ENCODE results near the gene GTF2F1.
"Not testable (repeated sequence)": the region's sequence is repeated elsewhere in the genome, so short reads cannot be mapped to it uniquely, and the experiment has no call there.

Gene GTF2F1

DNA sequence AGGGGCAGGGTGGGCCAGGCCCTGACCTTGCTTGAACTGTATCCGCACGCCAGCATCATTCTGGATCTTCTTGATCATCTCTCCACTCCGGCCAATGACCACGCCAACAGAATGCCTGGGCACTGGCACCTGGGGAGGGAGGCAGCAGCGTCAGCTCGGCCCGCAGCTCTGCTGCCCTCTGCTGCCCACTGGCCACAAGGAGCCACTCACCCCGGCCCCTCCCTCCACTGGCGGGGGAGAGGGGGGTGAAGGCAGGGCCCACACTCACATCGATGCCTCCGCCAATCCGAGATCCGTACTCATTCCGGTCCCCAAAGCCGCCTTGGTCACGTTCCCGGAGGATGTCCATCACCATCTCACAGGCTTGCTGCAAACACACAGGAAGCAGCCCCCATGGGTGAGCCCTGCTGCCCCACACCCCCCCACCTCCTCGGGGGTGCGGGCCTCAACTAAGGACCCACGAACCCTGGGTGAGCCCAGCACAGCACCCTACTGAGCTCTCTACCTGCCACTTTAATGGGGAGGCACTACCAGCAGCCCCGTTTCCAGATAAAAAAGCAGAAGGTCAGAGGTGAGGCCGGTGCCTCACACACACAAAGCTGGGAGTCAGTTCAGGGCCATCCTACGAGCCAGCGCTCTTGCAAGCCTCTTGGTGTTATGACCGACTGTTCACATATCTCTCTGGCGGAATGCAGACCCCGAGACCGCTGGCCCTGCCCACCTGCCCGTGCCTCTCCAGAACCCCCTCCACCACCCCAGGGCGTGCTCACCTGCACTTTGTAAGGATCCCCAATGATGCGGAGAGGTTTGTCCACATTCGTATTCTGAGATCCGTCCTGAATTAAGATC, 25.0 kb upstream of the GTF2F1 start:
- no peak for DNase-seq

DNA sequence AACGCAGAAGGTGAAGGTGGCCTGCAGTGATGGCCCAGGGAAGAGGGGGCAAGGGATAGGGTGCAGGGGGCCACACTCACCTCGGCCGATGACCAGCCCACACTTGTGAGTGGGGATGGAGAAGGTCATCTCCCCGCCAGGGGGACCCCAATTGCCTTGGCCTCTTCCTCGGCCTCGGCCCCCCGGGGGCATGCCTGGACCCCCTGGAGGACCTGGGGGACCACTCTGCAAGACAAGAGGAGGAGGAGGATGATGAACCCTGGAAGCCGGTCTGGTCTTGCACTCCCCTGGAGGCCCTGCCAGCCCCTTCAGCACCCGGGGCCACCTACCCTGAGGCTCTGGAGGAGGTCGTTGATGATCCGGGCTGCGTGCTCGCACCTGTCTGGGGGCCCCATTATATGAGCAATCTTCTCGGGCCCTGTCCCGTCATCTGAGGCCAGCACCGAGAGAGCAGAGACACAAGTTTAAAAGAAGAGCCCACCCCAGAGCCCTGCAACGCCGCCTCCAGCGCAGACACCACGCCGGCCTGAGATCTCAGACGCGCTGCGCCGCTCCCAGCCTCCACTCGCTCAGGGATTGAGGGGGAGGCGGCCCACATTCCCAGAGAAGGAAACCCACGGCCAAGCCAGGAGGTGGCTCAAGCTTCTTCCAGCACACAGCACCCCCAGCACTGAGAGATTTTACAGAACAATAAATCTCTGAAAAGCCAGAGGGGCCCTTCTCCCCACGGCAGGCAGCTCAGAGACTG, 23.9 kb upstream of the GTF2F1 start:
- no peak for DNase-seq

DNA sequence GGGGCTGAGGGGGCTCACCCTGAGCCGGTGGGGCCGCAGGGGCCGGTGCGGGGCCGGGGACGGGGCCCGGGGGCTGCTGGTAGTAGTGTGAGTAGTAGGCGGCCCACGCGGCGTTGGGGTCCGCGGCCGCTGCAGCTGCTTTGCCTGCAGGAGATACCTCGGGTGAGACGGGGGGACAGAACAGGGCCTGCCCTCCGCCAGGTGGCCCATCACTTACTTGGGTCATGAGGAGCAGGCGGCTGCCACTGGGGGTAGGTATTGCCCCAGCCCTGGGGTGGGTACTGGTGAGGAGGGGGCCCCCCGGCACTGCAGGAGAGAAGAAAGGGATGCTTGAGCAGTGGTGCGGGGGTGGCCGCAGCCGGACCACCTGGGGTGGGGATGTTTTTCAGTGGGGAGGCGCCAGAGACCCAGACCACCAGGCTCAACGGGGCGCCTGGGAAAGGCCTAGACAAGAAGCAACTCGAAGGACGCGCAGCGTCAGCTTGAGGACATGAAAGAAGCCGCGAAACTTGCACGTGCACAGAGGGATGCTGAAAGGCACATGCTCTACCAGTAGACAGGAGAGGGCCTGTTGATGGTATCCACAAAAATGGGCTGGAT, 22.7 kb upstream of the GTF2F1 start:
- DNase-seq: no peak

DNA sequence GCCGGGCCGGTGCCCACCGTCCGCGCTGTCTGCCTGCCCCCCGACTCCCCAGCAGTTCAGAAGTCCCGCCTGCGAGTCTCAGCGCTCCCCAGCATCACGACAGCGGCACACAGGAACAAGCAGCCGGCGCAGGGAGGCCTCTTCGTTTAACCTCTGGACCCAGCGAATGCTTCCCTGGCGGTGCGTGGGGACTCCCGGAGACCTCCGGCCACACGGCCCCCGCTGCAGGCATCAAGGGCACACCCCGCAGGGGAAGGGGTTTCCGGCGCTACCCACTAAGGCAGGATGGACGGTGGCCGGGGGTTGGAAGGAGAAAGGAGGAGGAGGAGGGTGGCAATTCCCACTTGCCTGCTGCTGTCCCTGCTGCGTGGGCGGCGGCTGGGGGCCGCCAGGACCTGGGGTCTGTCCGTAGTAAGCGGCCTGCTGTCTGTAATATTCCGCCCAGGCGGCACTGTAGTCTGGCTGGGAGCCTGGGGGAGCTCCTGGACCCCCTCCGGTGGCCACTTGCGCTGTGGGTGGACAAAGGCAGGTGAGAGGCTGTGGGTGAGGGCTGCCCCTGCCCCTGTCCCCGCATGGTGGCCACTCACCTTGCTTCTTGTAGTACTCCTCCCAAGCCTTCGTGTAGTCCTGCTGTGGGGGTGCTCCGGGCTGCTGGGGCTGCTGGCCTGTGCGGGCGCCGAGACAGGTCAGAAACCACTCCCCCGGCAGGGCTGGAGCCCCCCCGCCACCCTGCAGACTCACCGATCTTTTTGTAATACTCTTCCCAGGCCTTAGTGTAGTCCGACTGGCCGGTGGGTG, 22.0 kb upstream of the GTF2F1 start:
- no peak for DNase-seq

DNA sequence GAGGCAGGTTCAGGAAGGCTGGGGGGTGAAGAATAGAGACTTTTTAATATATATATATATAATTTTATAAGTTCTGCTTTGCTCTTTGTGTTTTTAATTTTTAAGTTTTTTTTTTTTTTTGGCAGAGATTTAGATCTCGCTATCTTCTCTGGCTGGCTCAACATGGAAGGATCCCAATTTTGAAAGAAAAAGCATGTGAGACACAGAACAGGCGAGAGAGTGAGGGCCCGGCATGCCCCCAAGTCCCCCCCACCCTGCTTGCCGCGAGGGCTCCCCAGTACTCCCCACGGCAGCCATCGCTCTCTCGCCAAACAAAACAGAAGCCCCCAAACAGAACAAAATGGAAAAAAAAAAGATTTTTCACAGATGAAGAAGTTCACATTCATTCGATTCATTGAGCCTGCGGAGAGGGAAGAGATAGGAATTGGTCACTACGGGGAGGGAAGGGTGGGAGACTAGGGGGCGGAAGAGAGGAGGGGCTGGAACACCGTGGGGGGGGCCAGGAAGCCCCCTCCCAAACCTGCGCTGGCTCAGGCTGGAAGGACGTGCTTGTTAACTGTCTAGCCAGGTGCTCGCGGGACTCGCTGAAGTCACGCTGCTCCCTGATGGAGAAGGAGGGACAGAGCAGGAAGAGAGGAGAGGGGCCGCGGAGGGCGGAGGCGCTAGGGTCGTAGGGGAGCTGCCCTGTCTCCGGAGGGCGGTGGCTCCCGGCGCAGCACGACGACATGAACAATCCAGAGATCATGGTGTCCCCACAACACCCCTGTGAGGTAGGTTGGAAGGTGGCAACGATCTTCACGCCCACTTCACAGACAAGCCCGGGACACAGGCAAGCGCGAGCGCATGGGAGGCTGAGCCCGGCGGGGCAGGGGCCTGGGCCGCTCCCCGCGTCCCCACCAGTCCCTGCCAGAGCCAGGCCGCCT, 21.0 kb upstream of the GTF2F1 start:
- no peak for DNase-seq

DNA sequence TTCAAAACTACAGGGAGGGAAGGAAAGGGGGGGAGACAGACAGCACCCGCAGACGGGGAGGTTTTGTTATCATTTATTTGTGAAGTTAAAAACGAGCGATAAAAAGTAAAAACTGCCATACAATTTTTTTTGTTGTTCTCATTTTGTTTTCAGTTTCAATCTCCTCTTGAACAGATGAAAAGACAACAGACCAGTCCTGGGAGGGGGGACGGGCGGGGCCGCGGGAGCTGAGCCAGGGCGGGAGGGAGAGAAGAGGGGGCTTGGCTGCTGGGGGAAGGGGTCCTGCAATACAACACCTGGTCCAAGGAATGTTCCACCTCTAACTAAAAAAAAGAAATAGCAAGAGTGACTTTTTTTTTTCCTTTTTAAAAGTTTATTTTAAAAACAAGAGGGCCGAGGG, 20.3 kb upstream of the GTF2F1 start:
- DNase-seq: no peak

DNA sequence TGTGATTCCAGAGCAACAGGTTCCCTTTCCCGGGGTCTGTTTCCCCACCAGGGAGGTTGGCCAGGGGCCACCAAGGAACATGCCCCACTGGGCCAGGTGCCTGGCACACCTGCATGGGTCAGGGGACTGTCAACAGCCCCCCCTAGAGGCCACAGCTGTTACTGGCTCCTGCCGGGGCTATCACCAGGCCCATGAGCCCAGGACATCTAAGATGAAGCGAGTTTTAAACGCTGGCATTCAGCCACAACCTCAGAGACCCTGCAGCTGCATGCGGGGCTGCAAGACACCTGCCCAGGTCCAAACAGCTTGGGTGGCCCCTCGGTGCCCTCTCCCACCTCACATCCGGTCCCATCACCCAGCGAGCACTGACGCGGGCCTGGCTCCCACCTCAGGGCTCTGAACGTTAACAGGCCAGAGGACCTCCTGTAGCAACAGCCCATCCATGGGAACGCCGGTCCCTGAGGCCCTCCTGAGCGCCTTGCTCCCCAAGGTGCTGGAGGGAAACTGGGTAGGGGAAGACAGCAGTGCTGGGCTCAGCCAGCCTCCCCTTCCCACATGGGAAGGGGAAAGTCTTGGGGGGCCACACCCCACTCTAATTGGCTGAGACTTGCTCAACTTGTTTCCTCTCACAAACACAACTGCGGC, 19.6 kb upstream of the GTF2F1 start:
- DNase-seq: peak; percentile 65

DNA sequence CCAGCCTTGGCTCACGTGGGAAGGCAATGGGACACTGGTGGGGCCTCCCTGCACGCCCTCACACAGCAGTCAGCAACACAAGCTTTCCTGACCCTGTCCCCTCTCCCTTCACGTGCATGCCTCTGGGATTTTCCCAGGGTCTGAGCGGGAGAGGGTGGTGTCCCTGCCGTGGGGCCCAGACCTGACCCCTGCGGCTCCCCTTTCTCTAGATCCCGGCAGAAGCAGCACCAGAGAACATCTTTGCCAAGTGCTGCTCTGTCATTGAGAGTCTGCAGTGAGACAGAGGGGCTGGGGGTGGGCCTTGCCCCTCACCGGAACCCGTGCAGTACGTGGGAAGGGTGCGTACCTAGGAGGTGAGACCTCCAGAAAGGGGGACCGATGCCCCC, 19.1 kb upstream of the GTF2F1 start:
- DNase-seq: no peak

DNA sequence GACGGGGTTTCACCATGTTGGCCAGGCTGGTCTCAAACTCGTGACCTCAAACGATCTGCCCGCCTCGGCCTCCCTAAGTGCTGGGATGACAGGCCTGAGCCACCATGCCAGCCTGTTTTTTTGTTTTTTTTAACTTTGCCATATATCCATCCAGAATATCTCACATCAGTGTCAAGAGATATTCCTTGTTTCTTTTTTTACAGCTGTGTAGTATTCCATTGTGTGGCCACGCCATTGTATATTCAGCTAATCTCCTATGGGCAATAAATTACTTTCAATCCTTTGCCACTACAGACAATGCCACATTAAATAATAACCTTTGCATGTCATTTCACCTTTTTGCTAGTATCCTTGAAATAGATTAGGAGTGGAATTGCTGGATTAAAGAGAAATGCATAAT, 16.4 kb upstream of the GTF2F1 start:
- no peak for DNase-seq

DNA sequence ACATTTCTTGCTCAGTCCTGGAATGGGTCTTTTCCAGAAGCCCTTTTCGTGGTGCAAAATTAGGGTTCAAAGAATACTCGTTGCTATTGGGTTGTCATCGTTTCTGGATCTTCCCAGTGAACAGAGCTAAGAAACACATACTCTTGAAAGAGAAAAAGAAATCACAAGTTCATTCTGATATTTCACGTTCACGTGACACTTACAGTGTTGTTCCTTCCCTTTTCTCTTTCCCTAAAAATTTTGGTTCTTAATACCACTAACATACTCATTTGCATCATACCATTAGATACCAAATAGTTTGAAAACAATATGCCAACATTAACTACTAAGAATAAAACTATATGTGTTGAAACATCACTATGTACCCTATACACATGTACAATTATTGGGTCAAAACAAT, 13.4 kb upstream of the GTF2F1 start:
- no peak for DNase-seq

DNA sequence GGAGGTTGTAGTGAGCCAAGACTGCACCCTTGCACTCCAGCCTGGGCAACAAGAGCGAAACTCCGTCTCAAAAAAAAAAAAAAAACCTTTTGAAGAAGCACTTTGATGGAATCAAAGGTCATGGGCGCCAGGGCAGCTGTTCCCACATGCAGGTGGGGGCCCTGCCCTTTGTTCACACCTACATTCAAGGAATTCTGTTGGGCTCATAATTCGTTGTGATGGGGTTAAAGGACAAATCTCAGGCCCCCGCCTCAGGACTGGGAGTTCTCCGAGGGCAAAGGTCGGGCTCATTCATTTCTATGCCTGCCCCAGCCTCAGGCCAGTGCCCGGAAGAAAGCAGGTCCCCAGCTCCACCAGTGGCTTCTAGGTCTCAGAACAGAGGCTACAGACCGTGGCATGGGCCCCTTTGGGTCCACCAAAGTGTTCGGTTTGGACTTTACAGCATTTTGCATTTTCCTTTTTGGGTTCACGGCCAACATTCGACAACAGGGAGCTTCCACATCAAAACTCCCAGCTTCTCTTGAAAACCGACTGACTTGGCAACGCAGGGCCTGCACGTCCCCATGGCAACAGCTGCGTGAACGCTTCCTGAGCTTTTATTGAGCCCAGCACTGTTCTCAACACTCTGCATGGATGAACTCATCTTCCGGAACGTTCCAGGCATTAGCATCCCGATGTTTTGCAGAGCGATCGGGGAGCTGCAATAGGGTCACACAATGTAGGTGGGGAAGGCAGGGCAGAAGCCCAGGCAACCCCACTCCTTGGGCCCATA, 10.1 kb upstream of the GTF2F1 start:
- no peak for DNase-seq

DNA sequence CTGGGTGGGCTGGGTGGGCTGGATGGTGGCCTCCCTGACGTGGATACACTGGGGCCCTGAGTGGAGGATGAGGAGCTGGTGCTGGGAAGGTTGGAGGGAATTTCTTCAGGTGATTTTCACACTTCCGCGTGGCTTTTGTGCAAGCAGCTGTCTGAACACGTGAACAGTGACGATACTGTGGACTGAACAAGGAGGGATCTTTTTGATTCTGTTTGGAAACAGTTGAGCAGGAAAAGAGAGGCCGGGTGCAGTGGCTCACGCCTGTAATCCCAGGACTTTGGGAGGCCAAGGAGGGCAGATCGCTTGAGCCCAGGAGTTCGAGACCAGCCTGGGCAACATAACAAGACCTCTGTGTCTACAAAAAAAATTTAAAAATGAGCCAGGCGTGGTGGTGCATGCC, 9.1 kb upstream of the GTF2F1 start:
- DNase-seq: no peak

DNA sequence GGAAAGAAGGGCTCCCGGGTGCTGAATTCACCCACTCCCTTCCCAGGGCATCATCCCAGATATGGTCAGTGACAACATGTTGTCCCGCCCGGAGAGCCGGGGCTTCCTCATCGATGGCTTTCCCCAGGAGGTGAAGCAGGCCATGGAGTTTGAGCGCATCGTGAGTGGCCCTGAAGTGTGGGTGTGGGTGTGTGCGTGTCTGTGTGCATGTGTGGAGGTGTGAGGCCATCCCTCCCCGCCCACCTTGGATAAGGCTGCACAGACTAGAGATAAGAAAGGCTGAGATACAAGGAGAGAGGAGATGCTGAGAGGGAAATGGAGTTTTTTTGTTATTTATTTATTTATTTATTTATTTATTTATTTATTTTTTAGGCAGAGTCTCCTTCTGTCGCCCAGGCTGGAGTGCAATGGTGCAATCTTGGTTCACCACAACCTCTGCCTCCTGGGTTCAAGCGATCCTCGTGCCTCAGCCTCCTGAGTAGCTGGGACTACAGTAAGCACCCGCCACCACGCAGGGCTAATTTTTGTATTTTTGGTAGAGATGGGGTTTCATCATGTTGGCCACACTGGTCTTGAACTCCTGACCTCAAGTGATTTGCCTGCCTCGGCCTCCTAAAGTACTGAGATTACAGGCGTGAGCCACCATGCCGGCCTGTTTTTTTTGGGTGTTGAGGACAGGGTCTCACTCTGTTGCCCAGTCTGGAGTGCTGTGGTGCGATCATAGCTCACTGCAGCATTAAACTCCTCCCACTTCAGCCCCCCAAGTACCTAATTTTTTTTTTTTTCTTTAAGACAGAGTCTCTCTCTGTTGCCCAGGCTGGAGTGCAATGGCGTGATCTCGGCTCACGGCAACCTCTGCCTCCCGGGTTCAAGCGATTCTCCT, 7.3 kb upstream of the GTF2F1 start:
- DNase-seq: not testable (repeated sequence)

DNA sequence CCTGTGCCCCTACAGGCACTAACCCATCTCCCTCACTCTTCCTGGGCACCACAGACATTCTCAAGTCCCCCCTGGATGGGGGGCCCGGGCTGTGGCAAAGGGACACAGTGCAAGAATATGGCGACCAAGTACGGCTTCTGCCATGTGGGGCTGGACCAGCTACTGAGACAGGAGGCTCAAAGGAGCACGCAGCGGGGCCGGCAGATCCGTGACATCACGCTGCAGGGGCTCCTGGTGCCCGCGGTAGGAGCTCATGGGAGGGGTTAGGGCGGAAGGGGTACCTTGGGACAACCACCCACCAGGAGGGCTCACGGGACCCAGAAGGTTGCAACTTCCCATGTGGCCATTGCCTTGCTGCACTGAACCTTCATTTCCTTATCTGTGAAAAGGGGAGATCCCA, 3.3 kb upstream of the GTF2F1 start:
- no peak for DNase-seq

DNA sequence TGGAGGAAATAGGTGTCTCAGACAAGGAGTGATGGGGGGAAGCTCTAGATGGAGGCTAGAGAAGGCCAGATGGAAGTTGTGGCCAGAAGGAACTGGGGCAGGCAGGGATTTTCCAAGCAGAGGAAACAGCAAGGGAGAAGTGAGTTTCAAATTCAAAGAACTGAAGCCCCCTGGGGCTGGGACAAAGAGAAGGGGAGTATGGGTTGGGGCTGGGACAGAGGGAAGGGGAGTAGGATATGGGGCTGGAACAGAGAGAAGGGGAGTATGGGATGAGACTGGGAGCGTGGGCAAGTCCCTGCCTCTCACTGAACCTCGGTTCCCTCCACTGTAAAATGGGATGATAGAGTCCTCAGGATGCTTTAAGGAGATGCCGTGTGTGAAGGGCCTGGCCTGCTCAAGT, 1.9 kb upstream of the GTF2F1 start:
- no peak for DNase-seq

DNA sequence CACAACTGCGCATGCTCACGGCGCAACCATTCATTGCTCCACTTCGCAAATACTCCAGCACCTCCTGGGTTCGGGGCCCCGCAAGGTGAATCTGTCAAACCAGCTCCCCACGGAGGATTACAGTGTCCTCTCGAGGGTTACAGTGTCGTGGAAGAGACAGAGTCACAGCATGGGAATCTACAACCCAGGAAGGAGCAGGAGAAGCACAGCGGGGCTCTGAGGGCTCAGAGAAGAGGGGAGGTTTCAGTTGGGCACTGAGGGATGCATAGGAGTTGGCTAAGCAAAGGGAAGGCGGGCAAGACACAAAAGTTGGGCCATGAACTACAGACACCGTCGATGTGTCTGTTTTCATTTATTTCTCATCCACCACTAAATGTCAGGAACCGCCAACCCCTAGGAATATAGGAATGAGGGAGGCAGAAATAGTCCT, 1.0 kb upstream of the GTF2F1 start:
- DNase-seq: peak; percentile 51

DNA sequence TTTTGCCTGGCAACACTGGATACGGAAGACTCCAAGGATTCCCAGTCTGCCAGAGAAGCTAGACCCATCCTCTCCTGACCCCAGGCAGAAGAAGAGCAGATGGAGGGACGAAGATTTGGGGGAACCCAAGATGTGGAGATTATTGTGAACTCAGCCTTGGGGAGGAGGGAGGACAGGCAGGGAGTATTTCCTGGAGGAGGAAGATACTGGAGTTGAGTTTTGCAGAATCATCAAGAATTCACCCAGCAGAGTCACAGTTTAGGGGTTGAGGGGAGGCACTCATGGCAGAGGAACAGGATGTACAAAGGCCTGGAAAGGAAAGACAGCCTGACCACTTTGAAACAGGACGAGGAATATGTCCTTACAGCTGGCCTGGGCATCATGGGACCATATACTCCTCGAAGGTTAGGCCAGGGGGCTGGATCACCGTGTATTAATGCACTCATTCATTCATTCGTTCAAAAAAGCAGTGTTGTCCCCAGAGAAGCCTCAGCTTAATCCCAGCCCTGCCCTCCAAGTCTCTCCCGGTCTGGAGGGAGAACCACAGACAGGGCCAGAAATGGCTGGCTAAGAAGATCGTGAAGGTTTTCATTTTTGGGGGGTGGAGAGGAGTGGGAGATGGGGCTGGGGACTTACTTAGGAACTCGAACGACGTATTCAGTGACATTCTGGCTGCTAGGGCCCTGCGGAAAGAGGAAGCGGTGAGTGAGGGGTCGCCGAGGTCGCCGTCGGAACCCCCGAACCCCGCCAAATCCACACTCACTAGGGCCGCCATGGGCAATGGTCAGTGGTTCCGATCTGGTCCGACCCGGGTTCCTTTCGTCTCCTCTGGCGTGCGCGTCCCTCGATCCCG, 517 bp downstream of the GTF2F1 start:
- DNase-seq: no peak

DNA sequence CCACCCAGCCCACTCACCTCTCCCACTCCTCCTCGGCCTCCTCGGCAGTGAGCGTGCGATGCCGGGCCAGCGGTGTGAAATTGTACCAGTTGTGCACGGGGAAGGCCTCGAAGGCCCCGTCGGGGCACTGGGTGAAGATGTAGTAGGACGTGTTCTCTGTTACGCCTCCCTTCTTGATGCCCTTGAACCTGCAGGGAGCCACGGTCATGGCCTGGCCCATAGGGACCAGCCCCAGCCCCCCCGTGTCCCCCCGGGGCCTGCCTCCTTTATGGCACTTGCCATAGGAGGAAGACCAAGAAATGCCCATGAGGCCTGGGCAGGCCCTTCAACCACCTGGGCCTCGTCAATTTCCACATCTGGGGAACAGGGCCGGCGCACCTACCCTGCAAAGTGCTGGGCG, 5.6 kb downstream of the GTF2F1 start:
- DNase-seq: no peak

DNA sequence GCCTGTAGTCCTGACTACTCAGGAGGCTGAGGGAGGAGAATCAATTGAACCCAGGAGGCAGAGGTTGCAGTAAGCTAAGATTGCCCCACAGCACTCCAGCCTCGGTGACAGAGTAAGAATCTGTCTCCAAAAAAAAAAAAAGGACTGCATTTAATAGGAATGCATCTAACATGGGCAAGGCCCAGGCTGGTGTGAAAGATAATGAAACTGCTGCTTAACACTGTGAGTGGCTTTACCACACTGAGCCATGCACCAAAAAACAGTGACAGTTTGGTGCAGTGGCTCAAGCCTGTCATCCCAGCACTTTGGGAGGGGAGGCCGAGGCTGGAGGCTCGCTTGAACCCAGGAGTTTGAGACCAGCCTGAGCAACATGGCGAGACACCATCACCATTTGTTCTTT, 8.6 kb downstream of the GTF2F1 start:
- DNase-seq: no peak

All from RPMI8226 (cell line).